Medulla oblongata (tissue), 1 donor: ENCODE data around the gene MTOR.
"Not testable (repeated sequence)": the region's sequence is repeated elsewhere in the genome, so short reads cannot be mapped to it uniquely, and the experiment has no call there.

Experiments used
- DNase-seq: peaks from one replicate; pipeline ENCODE4 v3.0.0-alpha.2; 2015; ENCODE audit errors: extremely low spot score

The MTOR gene

DNA sequence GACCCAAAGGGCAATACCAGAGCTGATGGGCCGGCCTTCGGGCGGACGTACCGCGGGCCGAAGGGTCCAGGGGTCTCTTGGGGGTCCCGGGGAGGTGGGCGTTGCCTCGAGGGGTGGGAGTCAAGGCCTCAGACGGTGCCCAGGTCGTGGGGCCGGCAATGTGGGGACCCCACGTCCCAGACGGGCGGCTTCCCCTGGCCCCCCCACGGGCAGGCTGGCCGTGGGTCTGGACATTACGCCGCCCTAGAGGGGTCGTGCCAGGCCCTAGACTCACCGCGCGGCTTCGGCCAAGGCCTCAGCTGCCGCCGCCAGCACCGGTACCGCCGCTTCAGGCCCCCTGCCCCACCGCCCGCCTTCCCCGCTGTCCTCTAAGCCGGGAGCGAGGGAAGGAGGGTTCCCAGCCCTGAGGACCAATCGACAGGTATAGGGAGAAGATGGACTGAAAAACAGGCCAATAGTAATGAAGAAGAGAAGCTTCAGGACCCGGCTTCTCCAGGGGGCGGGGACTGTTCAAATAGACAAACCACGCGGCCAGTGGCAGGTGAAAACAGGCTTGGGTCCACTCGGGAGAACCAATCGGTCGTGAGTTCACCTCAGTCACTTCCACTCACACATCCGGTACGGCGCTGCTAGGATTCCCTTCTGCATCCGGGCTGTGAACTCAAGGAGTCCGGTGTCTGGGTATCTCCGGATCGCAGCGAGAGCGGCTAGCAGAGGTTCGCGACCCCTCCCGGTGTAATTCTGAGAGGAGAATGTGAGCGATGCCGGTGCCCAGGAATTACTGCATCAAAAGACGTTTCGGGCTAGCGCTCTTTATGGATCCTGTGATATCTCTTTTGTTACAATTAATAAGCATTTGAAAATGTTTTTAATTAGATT, at the start of gene MTOR:
TSS of gene MTOR (minus strand) at position 381 of the 879 bp plus-strand sequence. CDS start 3,142 bp downstream, outside the sequence.
- DNase-seq, result peak; percentile 100

GRCh38 chr1:11309385-11309784, 47.0 kb upstream of the MTOR start:
- DNase-seq, result no peak

DNA sequence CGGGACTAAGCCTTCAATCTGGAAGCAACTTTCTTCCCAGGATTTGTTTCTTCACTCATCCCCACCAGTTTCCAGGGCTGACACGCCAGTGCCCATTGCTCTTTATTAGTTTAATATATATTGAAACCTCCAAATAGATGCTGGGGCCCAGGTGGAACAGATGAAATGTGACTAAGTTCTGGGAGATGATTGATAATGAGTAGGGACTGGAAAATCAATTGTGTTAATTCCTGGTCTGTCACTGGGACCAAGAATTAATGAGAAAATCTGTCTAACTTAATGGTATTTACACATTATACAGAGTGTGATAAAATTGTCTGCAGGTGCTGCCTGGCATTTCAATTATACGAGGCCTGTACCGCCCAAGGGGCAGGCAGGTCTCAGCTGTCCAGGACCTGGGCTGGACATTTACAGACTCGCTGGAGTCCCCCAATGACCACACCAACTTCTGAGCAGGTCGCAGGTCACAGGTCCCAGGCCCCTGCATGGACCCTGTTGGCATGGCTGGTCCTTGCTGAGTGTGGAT, 46.4 kb upstream of the MTOR start:
- no peak for DNase-seq

- DNase-seq, result peak; percentile 42
These were observed 45.5 kb upstream of the MTOR start for GRCh38 chr1:11307852-11308251.

DNA sequence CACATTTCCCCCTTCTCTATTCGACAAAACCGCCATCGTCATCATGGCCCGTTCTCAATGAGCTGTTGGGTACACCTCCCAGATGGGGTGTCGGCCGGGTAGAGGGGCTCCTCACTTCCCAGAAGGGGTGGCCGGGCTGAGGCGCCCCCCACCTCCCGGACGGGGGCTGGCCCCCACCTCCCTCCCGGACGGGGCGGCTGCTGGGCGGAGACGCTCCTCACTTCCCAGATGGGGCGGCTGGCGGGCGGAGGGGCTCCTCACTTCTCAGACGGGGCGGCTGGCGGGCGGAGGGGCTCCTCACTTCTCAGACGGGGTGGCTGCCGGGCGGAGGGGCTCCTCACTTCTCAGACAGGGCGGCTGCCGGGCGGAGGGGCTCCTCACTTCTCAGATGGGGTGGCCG, 43.2 kb upstream of the MTOR start:
- DNase-seq, result not testable (repeated sequence)

- DNase-seq, result no peak
These were observed 40.0 kb upstream of the MTOR start for GRCh38 chr1:11302366-11302765.

DNA sequence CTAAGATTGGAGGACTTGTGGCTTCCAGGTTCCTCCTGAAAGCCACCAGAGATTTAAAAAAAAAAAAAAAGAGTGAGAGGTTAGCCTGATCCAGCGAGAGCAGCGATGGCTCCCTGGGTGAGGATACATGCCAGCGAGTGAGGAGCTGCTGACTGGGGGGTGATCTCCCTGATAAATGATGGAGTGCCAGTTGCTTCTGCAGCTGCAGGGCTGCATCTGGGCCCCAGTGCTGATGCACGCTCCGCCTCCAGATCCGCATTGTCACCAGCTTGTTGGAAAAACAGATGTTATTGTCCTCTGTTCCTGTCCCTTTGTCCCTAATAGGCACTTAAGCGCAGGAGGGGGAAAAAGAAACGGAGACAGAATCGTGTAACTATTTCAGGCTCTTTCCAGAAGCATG, 39.2 kb upstream of the MTOR start:
- peak; percentile 88 for DNase-seq

DNA sequence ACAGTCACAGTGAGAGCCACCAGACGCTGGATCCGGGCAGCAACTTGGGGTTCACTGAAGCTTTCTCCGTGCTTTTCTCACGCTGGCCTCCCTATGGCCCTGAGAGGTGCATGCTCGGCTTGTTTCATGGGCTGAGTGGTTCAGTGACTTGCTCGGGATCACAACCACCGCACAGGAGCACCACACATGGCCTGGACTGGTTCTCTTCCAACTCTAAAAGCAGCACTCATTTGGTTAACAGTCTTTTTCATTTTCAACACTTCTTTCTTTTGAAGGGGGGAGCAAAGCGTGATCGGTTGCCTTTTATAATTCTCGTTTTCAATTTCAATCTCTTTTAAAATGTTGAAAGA, 36.8 kb upstream of the MTOR start:
- DNase-seq, result no peak

- DNase-seq, result no peak
These were observed 36.3 kb upstream of the MTOR start for GRCh38 chr1:11298390-11299224.

GRCh38 chr1:11297774-11298173, 35.4 kb upstream of the MTOR start:
- not testable (repeated sequence) for DNase-seq

DNA sequence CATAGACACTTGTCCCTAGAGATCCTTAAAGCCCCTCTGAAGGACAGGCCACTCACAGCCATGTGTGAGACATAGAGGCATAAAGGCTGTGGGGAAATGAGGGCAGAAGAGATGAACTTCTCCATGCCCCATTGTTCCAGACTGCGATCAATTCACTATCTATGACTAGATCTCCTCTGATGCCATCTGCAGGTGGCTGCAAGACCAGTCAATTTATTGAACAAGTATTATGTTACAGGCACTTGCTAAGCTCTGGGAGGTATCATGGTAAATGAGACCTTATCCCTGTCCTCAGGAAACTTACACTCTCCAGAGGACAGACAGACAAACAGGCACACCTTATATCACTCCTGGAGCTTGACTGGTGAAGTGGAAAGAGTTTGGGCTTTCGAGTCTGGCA, 33.6 kb upstream of the MTOR start:
- DNase-seq, result no peak

DNA sequence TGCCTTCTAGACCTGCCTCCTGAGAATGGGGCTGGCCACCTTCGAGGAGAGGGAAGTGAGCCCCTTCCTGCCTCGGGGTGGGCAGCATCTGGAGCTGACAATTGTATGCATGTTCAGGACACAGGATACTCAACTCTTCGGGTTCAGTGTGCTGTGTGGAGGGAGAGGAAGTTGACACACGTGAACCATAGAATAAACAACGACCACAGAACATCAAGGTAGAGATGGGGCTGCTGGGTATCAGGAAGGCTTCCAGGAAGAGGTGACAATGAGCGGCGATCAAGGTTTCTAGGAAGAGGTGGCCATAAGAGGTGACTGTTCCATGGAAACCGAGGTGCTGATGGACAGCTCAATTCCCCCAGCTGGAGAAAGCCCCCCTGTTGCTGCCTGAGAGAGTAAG, 32.6 kb upstream of the MTOR start:
- DNase-seq, result no peak

GRCh38 chr1:11293856-11294255, 31.5 kb upstream of the MTOR start:
- DNase-seq, result no peak

DNA sequence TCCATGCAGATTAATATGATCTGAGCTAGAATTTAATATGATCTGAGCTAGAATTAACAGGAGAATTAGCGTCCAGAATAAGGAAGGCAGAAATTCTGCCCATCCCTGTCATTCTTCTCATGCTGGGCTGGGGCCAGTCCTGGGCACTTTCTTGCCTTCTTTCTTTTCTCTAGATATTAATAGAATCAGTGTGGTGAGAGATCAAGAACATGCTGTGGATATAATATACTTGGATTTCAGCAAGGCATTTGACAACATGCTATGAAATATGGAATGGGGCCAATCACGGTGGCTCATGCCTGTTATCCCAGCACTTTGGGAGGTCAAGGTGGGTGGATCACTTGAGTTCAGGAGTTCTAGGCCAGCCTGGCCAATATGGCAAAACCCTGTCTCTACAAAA, 28.7 kb upstream of the MTOR start:
- DNase-seq, result no peak

DNA sequence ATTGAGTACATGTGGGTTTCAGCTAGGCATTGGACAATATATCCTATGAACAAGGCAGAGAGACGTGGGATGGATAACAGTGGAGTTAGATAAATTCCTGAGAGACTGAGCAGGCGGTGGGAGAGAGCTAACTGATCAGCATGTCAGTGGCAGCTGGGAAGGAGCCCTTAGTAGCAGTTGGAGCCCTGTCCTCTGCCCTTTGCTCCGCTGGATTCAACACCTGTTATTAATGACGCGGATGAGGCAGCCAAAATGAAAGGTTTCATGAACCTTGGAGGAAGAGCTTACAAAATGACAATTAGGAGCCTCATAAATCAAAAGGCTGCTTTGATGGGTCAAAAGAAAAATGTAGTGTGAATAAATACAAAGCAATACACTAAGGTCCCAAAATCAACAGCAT, 26.7 kb upstream of the MTOR start:
- DNase-seq, result no peak

GRCh38 chr1:11286735-11287410, 24.5 kb upstream of the MTOR start:
- DNase-seq, result peak; percentile 46

GRCh38 chr1:11285883-11286734, 23.8 kb upstream of the MTOR start:
- DNase-seq, result peak; percentile 59

DNA sequence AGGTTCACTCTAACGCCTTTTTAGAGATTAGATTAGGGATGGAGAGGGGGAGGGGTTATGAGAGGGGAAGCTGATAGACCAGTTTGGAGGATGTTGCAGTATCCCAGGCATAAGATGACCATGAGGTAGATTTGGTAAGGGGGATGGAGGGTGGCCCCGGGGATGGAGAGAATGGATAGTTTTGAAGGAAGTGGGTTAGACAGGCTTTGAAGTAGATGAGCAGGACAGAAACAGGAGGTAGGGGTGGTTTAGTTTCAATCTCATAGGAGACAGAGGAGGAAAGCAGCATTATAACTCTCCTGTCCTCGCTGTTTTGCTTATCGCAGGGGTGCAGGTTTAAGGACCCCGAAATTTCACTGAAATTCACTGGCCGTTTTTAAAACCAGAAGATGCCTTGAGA, 22.4 kb upstream of the MTOR start:
- DNase-seq, result no peak

GRCh38 chr1:11283151-11283550, 20.8 kb upstream of the MTOR start:
- DNase-seq, result no peak

DNA sequence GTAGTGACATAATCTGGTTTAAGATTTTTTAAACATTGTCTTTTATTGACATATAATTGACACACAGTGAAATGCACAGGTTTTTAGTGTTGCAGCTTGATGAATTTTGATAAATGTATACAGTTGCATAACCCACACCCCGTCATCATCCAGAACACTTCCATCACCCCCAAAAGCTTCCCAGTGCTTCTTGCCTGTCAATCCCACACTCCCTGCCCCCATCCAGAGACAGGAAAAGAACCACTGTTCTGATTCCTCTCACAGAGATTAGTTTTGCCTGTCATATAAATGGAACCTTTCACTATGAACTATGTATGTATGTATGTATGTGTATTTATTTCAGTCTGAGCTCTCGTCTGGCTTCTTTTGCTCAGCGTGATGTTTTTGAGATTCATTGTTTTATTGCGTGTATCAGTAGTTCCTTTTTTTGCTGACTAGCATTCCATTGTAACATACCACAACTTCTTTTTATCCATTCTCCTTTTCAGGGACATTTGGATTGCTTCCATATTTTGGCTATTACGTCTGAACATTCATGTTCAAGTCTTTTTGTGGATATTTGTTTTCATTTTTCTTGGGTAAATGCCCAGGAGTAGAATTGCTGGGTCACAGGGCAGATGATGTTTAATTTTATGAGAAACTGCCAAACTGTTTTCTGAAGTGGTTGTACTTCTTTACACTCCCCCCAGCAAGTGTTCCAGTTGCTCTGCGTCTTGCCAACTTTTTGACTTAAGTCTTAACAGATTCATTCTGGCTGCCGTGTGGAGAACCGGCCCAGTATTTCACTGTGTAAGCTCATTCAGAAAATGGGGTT, 19.4 kb upstream of the MTOR start:
- no peak for DNase-seq
